Measurements from ENCODE around the gene PGP.
A peak's percentile ranks its signal among the peaks of the same experiment; 100 is the strongest.
"Not testable (repeated sequence)": the region's sequence is repeated elsewhere in the genome, so short reads cannot be mapped to it uniquely, and the experiment has no call there.

The PGP gene

GRCh38 chr16:2213817-2214718, 572 bp downstream of the PGP start:
- no peak for DNase-seq

DNA sequence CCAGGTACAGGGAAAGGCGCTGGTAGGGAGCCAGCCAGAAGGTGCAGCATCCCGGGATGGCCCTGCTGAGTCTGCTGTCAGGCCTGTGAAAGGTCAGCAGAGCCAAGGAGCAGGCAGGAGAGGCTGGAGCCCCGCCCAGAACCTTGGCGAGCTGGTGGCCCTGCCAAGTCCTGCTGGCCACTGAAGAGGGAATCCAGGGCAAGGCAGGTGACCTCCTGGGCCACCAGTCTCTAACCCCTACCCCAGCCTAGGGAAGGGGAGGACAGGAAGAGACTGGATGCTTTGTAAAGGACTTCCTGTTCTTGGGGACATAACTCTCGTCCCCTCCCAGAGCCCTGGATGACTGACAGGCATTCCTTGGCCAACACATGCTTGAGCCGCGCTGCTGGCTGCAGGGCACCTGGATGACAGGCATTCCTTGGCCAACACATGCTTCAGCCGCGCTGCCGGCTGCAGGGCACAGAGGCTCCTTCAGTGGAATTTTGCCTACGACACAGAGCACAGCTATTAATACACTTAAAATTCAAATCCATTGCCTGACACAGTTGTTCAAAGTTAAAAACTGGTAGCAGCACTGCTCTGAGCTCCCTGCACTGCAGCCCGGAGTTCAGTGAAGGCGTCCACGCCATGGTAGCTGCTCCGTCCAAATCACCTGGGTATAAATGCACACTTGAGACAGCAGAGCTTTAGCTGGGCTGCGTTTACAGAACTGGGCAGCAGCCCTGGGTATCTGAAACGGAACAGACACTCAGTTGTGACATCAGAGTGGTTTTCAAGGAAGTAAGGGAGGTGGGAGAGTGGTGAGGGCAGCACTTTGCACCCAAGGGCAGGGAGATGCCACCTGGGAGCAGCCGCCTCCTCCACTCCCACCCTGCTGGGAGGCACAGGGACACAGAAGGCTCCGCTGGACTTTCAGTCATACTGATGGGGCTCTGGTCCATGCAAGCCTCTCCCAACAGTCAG, 2.0 kb downstream of the PGP start:
- DNase-seq, result no peak

GRCh38 chr16:2211923-2212347, 2.7 kb downstream of the PGP start:
- DNase-seq, result no peak

GRCh38 chr16:2210386-2211365, 4.0 kb downstream of the PGP start, which contains the start of gene BRICD5:
BRICD5 (minus strand) TSS chr16:2210863; CDS start chr16:2210833, 30 bp downstream.
- DNase-seq, result no peak

DNA sequence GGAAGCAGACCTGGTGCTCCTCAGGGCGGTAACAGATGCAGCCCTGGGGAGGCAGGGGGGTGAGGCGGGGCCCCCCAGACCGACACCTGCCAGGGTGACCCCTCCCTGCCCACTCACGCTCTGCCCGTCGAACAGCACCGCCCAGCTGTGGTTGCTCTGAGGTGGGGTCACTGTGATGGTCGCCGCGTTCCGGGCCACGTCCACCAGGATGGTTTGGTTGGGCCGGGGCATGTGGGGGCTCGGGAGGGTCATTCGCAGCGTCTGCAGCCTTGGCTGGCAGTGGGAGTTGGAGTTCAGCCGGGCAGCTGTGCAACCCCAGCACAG, 4.7 kb downstream of the PGP start:
- DNase-seq, result no peak

- DNase-seq, result no peak
These were observed 5.2 kb downstream of the PGP start for GRCh38 chr16:2209258-2210008.

DNA sequence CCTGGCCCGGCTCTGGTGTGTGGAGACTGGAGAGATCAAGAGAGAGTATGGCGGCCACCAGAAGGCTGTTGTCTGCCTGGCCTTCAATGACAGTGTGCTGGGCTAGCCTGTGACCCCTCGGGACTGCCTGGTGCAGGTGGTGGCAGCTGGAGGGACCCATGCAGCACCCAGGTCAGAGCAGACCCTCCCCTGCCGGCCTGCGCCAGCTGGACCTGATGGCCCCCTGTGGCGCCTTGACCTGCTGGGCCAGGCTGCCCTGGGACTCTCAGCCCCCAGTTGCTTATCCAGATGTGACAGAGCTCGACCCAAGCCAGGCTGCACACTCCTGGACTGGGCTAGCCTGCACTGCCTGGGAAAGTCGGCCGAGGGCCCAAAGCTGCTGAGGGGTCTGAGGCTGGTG, 5.9 kb downstream of the PGP start:
- DNase-seq, result no peak

GRCh38 chr16:2208308-2208707, 6.3 kb downstream of the PGP start:
- DNase-seq, result no peak

DNA sequence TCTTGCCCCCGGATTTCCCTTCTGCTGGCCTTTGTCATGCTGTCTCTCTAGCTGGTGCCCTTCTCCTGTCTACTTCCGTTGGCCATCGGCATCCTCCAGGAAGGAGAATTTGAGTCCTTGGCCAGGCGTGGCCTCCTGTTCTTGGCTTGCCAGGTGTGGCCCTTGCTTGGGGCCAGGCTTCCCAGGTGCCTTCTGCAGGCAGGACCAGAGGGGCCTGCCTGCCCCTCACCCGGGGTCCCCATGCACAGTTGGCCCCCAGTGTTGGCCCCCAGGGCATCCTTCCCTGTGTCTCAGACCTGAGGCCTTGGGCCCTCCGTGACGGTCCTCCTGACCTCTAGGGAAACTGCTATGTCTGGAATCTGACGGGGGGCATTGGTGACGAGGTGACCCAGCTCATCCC, 6.8 kb downstream of the PGP start:
- no peak for DNase-seq

DNA sequence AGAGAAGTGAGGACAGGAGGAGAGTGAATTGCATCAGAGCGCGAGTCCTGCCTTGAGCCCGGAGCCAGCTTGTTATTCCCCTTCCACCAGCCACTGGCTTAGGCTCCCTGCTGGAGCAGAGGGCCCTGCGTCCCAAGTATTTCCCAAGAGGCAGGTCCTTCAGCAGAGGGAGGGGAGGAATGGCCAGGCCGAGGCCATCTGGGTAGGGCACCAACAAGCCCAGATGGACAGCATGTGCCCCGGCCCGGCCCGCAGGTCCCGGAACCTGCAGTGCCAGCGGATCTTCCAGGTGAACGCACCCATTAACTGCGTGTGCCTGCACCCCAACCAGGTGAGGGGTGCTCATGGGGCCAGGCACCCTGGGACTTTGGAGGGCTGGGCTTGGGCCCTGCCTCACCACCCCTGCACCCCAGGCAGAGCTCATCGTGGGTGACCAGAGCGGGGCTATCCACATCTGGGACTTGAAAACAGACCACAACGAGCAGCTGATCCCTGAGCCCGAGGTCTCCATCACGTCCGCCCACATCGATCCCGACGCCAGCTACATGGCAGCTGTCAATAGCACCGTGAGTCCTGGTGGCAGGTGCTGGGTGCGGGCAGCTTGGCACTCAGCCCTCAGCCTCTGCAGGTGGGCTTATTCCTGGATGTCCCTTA, 7.7 kb downstream of the PGP start:
- DNase-seq, result no peak

GRCh38 chr16:2206420-2206779, 8.2 kb downstream of the PGP start:
- no peak for DNase-seq

GRCh38 chr16:2205967-2206313, 8.7 kb downstream of the PGP start:
- DNase-seq, result no peak

GRCh38 chr16:2205104-2205966, 9.3 kb downstream of the PGP start, which contains the start of gene MLST8:
MLST8 (plus strand) TSS chr16:2205454; CDS start chr16:2206086, 632 bp downstream.
- DNase-seq, result peak; percentile 79 to 86

- no peak for DNase-seq
These were observed 10.1 kb downstream of the PGP start for GRCh38 chr16:2204416-2205103.

GRCh38 chr16:2203119-2203688, 11.4 kb downstream of the PGP start:
- not testable (repeated sequence) for DNase-seq

- no peak for DNase-seq
These were observed 14.3 kb downstream of the PGP start for GRCh38 chr16:2200313-2200712.

DNA sequence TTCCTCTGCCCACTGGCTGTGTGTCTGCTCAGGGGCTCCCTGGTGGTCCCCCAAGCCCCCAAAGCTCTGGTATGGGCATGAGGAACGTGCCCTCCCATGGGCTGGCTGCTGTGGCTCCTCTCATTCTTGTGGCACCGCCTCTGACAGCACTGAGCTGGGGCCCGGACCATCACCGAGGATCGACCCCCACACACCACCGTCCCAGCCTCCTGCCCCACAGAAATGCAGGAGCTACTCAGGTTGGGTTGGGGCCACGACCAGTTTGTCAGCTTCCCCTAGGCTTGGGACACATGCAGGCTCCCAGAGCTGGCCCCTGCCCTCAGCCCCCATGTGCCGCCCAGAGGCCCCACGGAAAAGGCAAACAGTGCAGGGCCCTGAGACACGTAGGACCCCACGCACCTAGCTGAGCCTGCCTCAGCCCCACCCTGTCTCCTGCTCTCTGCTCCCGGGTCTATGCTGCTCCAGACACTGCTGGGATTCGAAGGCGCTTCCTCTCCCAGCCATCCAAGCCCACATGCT, 15.0 kb downstream of the PGP start:
- no peak for DNase-seq

DNA sequence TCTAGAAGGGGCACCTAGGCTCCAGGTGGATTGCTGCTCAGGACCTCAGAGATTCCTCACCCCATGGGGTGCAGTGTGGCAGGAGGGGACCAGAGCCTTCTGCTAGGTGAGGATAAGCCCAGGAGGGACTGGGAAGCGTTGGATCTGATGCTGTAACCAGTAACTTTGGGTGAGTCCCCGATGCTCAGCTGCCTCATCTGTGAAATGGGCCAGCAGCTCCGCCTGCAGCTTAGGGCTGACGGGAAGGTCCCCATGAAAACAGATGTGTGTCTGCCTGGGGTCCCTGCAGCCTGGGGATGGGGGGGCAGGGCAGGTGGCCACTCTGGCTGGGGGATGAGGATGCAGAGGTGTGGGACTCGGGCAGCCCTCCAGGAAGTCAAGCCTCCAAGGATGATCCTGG, 15.5 kb downstream of the PGP start:
- DNase-seq, result no peak

- DNase-seq, result no peak
These were observed 16.4 kb downstream of the PGP start for GRCh38 chr16:2198283-2198682.
